Ecto neural progenitor cell (in vitro differentiated cells): ENCODE measurements around the gene JPH4.
"Not testable (repeated sequence)": the region's sequence is repeated elsewhere in the genome, so short reads cannot be mapped to it uniquely, and the experiment has no call there.

Source experiments
- DNase-seq: peaks from one replicate; pipeline ENCODE4 v3.0.0-alpha.2; 2018; ENCODE audit warnings: low spot score

JPH4 gene

GRCh38 chr14:23608454-23608853 is 29.9 kb upstream of the JPH4 start:
- no peak for DNase-seq

GRCh38 chr14:23605931-23606585 is 27.5 kb upstream of the JPH4 start:
- no peak for DNase-seq

GRCh38 chr14:23604675-23605170 is 26.1 kb upstream of the JPH4 start:
- no peak for DNase-seq

GRCh38 chr14:23604148-23604547 is 25.6 kb upstream of the JPH4 start:
- no peak for DNase-seq

GRCh38 chr14:23603103-23603502 is 24.5 kb upstream of the JPH4 start:
- DNase-seq, result no peak

DNA sequence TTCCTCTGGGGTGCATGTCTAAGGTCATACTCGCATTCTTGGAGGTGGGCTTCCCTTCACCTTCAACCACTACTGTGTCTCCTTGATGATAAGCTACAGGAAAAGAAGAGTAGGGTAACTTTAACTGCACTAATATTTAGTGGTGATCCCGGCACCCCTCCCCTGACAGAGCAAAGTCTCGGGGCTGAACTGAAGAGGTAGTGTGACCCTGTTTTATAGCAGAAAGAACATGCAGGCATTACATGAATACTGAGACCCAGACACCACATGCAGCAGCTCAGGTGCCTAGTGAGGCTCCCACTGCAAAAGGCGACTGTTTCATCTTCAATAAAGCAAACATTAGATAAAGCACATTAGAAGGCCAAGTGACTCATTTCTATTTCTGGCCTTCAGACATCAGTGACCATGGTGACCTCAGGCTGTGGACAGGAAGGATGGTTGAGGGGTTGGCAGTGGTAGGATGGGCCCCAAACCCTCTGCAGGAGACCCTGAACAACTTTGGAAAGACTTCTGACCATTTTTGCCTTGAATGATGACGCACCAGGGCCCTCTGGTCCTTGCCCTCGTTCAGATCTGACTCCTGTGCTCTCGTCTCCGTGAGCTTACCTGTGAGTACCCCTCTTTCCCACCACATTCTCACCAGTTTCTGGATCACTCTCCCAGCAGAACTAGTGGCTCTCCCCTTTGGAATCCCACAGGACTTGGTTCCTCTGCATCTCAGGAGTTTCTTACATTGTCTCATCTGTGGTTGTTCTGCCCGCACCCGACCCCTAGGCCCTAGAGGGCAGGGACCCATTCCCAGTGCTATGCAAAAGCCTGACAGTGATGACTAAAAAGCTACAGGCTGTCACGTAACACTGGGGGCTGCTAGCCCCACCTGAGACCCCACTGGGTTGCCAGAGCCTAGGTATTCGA is 23.8 kb upstream of the JPH4 start:
- DNase-seq, result no peak

- DNase-seq, result no peak
These were observed 23.2 kb upstream of the JPH4 start for GRCh38 chr14:23601845-23602180.

DNA sequence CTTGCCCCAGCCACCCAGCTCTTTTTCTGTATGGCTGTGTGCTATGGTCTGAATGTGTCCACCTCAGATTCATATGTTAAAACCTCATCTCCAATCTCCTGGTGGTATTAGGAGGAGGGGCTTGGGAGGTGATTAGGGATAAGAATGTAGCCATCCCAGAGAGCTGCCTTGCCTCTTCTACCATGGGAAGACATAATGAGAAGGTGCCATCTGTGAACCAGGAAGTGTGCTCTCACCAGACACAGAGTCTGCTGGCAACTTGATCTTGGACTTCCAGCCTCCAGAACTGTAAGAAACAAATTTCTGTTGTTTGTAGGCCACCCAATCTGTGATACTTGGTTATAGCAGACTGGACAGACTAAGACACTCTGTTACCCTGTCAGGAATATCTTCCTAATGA is 22.8 kb upstream of the JPH4 start:
- no peak for DNase-seq

DNA sequence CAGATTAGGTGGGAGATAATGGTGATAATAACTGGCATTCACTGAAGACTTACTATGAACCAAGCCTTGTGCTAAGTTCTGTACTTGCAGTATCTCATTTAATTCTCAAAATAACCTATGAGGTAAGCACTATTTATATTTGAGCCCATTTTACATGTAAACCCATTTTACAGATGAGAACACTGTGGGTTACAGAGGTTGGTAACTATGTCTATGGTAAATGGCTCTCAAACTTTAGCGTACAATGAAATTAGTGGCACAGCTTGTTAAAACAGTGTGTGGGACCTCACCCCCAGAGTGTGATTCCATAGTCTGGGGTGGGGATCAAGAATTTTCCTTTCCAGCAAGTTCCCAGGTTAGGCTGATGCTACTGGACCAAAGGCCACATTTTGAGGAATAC is 22.2 kb upstream of the JPH4 start:
- no peak for DNase-seq

- no peak for DNase-seq
These were observed 21.7 kb upstream of the JPH4 start for GRCh38 chr14:23600322-23600707.

- DNase-seq, result not testable (repeated sequence)
These were observed 15.6 kb upstream of the JPH4 start for GRCh38 chr14:23594191-23594590.

GRCh38 chr14:23590198-23590597 is 11.6 kb upstream of the JPH4 start:
- DNase-seq, result no peak

DNA sequence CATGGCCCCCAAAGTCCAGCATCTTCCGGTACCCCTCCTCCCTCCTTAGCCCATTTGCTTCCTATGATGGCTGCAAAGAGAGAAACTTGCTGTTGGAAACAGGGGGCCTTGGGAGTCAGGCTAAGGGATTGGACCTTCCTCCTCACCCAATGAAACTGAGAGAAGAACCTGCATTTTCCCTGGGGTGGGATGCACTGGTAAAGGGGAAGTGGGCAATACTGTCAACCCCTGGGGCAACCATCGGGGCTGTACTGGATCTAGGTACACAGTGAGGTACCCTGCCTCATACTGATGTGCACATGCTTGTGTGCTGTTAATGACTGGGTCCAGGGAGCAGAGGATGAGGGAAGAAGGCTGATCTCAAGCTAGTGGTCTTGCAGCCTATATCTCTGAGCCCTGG is 11.0 kb upstream of the JPH4 start:
- no peak for DNase-seq

DNA sequence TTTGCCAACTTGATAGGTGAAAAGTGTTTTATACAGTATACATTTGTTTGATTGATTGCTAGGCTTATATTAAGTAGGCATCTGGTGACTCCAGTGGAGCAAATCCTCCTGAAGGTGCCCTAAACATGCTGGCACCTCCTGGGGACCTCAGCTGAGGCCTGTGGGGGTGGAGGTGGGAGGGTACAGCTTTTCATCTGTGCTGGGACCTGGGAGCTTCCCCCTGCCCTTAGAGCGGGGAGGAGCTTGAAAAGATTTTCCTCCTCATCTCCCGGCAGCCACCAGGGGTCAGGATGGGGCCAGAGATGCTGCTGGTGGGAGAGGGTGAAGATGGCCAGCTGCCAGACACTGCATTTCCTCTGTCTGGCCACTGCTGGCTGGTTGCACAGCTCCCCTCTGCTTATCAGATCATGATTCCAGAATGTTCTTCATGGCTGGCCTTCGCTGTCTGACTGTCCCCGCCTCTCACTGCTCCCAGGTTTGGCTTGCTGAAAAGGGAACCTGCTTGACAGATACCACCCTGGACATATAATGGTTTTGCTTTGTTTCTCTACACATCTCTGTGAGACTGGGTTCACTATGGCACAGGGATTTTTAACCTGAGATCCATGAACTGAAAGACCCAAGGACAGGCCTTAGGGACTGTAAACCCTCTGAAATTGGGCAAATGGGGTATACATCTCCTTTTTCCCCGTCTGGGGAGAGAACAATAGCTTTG is 10.5 kb upstream of the JPH4 start:
- DNase-seq, result peak; percentile 86

DNA sequence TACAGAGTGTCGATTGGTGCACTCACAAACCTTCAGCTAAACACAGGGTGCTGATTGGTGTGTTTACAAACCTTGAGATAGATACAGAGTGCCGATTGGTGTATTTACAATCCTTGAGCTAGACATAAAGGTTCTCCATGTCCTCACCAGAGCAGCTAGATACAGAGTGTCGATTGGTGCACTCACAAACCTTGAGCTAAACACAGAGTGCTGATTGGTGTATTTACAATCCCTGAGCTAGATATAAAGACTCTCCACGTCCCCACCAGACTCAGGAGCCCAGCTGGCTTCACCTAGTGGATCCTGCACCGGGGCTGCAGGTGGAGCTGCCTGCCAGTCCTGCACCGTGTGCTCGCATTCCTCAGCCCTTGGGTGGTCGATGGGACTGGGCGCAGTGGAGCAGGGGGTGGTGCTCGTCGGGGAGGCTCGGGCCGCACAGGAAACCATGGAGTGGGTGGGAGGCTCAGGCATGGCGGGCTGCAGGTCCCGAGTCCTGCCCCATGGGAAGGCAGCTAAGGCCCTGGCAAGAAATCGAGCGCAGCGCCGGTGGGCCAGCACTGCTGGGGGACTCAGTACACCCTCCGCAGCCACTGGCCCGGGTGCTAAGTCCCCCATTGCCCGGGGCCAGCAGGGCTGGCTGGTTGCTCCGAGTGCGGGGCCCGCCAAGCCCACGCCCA is 6.1 kb upstream of the JPH4 start:
- peak; percentile 13 for DNase-seq

DNA sequence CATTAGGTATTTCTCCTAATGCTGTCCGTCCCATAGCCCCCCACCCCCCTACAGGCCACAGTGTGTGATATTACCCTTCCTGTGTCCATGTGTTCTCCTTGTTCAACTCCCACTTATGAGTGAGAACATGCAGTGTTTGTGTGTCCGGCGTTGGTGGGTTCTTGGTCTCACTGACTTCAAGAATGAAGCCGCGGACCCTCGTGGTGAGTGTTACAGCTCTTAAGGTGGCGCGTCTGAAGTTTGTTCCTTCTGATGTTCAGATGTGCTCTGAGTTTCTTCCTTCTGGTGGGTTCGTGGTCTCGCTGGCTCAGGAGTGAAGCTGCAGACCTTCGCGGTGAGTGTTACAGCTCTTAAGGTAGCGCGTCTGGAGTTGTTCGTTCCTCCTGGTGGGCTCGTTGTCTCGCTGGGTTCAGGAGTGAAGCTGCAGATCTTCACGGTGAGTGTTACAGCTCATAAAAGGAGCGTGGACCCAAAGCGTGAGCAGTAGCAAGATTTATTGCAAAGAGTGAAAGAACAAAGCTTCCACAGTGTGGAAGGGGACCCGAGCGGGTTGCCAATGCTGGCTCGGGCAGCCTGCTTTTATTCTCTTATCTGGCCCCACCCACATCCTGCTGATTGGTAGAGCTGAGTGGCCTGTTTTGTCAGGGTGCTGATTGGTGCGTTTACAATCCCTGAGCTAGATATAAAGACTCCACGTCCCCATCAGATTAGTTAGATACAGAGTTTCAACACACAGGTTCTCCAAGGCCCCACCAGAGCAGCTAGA is 5.4 kb upstream of the JPH4 start:
- DNase-seq, result not testable (repeated sequence)

- DNase-seq, result no peak
These were observed 4.5 kb upstream of the JPH4 start for GRCh38 chr14:23582906-23583760.

DNA sequence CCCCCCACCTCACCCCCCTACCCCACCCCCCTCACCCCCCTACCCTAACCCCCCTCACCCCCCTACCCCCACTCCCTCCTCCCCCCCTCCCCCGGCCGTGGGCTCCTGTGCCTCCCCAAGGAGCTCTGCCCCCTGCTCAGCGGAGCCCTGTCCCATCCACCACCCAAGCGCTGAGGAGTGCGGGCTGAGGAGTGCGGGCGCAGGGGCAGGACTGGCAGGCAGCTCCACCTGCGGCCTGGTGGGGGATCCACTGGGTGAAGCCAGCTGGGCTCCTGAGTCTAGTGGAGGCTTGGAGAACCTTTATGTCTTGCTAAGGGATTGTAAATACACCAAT is 2.3 kb upstream of the JPH4 start:
- peak; percentile 46 for DNase-seq

GRCh38 chr14:23580152-23580926 is 1.7 kb upstream of the JPH4 start:
- peak; percentile 42 for DNase-seq

DNA sequence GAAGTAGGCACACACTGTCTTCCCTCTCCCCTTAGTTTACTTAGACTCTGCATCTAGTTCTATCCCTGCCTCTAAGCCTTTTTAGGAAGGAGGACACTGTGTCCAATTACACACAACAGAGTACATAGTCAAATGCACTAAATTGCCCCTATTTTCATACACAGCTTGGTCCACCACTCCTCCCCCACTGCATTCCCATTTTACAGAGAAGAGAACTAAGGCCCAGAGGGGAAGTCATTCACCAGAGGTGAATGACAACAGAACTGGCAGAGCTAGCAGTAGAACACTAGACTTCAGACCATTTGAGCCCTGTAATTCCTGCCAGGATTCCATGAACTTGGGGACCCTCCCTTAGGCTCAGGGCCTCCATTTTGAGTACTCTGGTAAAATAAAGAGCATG is 1.1 kb upstream of the JPH4 start:
- DNase-seq, result no peak
